Adrenal gland (tissue), 12 donors: ENCODE measurements around the gene DOCK1. TPM values are rescaled to one million over a fixed set of nuclear protein-coding genes. Genes with fewer than 3 reads are reported as not detected.

Experiments
- DNase-seq, 7 donors: peaks; one replicate each; pipeline ENCODE4 v3.0.0-alpha.2; 2019 to 2020
- H3K27ac ChIP-seq, 5 donors: fragments of 200-600 bp; sonication (generic) in 4 of 5; 1 replicate in 3 of 5; 2 replicates in 2 of 5; pipeline versions ENCODE4 v1.5.1 to v1.8.0; 2016 to 2020; ENCODE audit warnings: mild to moderate bottlenecking in 1 of 5
- H3K27me3 ChIP-seq: fragments of 200-600 bp; 2 replicates; pipeline ENCODE4 v1.8.0; 2021
- H3K36me3 ChIP-seq, 2 donors: fragments of 200-600 bp; replicated peaks in 1 of 2; 1 replicate in 1 of 2; 2 replicates in 1 of 2; pipeline versions ENCODE4 v1.5.1 to v1.8.0; 2018 to 2022
- H3K4me1 ChIP-seq, 2 donors: fragments of 200-600 bp; replicated peaks in 1 of 2; 1 replicate in 1 of 2; 2 replicates in 1 of 2; pipeline versions ENCODE4 v1.5.1 to v1.8.0; 2018 to 2021
- H3K4me3 ChIP-seq, 4 donors: fragments of 200-600 bp; sonication (generic) in 3 of 4; one replicate each; pipeline ENCODE4 v1.5.1; 2016 to 2018
- H3K9me3 ChIP-seq, 3 donors: fragments of 200-600 bp; sonication (generic) in 1 of 3; replicated peaks in 1 of 3; 1 replicate in 2 of 3; 2 replicates in 1 of 3; pipeline versions ENCODE4 v1.5.1 to v1.8.0; 2016 to 2021
- CTCF ChIP-seq, 6 experiments: fragments of 450-650 bp in 4 of 6; fragments of 200-600 bp in 2 of 6; sonication (generic) in 1 of 6; IDR thresholded peaks; 1 replicate in 5 of 6; 2 replicates in 1 of 6; pipeline versions ENCODE4 v1.5.1 to v1.8.0; 2016 to 2021; ENCODE audit warnings: antibody characterized with exemption in 6 of 6, mild to moderate bottlenecking in 2 of 6, moderate library complexity in 1 of 6
- POLR2A ChIP-seq, 2 donors: fragments of 450-650 bp; IDR thresholded peaks; one replicate each; pipeline ENCODE4 v1.6.1; 2017; ENCODE audit warnings: antibody characterized with exemption in 2 of 2, mild to moderate bottlenecking in 2 of 2, moderate library complexity in 1 of 2
- WGBS, 4 donors: extraction: QIAGEN DNeasy Blood & Tissue Kit in 2 of 4; methylation state at CpG; one replicate each; pipeline versions ENCODE4 v1.1.5 to v1.1.7; 2013 to 2017; 5-methylcytosine and 5-hydroxymethylcytosine counted together
- intact Hi-C, 2 donors: fragments of 100-400 bp; cut with DNase I; formaldehyde crosslinking; loops; one replicate each; pipeline versions ENCODE4 v1.14.1 to v1.15.0; 2022 to 2023
- polyA plus RNA-seq, 3 donors: library from polyadenylated mRNA; stranded (reverse); fragments of 200-250 nt in 2 of 3; fragments of 350-450 nt in 1 of 3; fragmentation: Illumina TruSeq in 1 of 3; extraction: RNeasy Lipid Tissue Mini Kit (QIAGEN cat#74804) in 1 of 3; gene quantifications; one replicate each; pipeline ENCODE4 v1.2.3, GENCODE V29; 2013 to 2014
- total RNA-seq, 9 donors: library from RNA; depleted of rRNA in 4 of 9; stranded (reverse); fragments of >200 nt in 4 of 9; fragments of 120-200 nt in 1 of 9; fragmentation: NEBNext Ultra II Directional in 1 of 9; extraction: Animal tissue kit (Norgen Biotek cat#: 25700) in 1 of 9; gene quantifications; one replicate each; pipeline versions ENCODE4 v1.1.0 to v1.2.4, GENCODE V29; 2013 to 2023
- donor health status: healthy with polysubstance abuse.
- donor health status: Bipolar disorder and iron deficiency.
- donor health status: DM: yes; HTN: yes; CAD: no.
- donor health status: DM: no; HTN: no; CAD: no.
- donor health status: DM: no; HTN: no; CAD: no.
- donor health status: DM: yes; HTN: yes; CAD: no.

Gene DOCK1
- total and polyA plus RNA-seq, 12 donors, result 8.1 to 30.4 (median 21.6) TPM

GRCh38 chr10:127218658-127219057 lies 313.4 kb downstream of the DOCK1 start:
- H3K4me1 ChIP-seq, result no peaks in the 10 kb centered on the region
- TF ChIP-seq POLR2A (IDR thresholded peaks at IDR 0.05), result no peak
- no peak for TF ChIP-seq CTCF (IDR thresholded peaks at IDR 0.05)
- H3K27ac ChIP-seq, result no peak overlapping the region
- H3K27me3 ChIP-seq, result no peaks in the 10 kb centered on the region
- H3K4me3 ChIP-seq, result no peak overlapping the region
- no peak for DNase-seq
- 86 to 92% (median 92%) methylated on average over 3 of the region's 3 CpGs for WGBS, 4 donors
- H3K36me3 ChIP-seq, result no peaks in the 10 kb centered on the region
- H3K9me3 ChIP-seq, result no peaks in the 10 kb centered on the region
- intact Hi-C loops, result no loop called here

GRCh38 chr10:127221281-127221680 lies 316.1 kb downstream of the DOCK1 start:
- TF ChIP-seq CTCF (IDR thresholded peaks at IDR 0.05), result no peak
- no peak for TF ChIP-seq POLR2A (IDR thresholded peaks at IDR 0.05)
- intact Hi-C loops, result no loop called here
- WGBS, 4 donors, result 60 to 81% (median 67%) methylated on average over 3 of the region's 3 CpGs
- Histone ChIP-seq H3K4me1 (no peaks in the 10 kb centered on the region), H3K27ac (no peak overlapping the region), H3K36me3 (no peaks in the 10 kb centered on the region), H3K27me3 (no peaks in the 10 kb centered on the region), H3K4me3 (no peak overlapping the region), H3K9me3 (no peaks in the 10 kb centered on the region)
- no peak for DNase-seq

- Histone ChIP-seq H3K27ac (no peak overlapping the region), H3K36me3 (no peaks in the 10 kb centered on the region), H3K9me3 (no peaks in the 10 kb centered on the region), H3K4me1 (no peaks in the 10 kb centered on the region), H3K27me3 (no peaks in the 10 kb centered on the region), H3K4me3 (no peak overlapping the region)
- 92 to 97% (median 97%) methylated on average over 10 of the region's 10 CpGs for WGBS, 4 donors
- intact Hi-C loops, result no loop called here
- DNase-seq, result no peak
- TF ChIP-seq POLR2A (IDR thresholded peaks at IDR 0.05) (no peak), CTCF (IDR thresholded peaks at IDR 0.05) (no peak)
Observed at GRCh38 chr10:127227027-127227426, 321.8 kb downstream of the DOCK1 start.

- DNase-seq, result no peak
- H3K4me1 ChIP-seq, result no peaks in the 10 kb centered on the region
- 85 to 100% (median 92%) methylated on average over 1 of the region's 1 CpG for WGBS, 4 donors
- no peak overlapping the region for H3K4me3 ChIP-seq
- TF ChIP-seq CTCF (IDR thresholded peaks at IDR 0.05), result no peak
- no peak for TF ChIP-seq POLR2A (IDR thresholded peaks at IDR 0.05)
- intact Hi-C loops, result no loop called here
- H3K27me3 ChIP-seq, result no peaks in the 10 kb centered on the region
- no peaks in the 10 kb centered on the region for H3K36me3 ChIP-seq
- no peaks in the 10 kb centered on the region for H3K9me3 ChIP-seq
- no peak overlapping the region for H3K27ac ChIP-seq
Observed at GRCh38 chr10:127227663-127228062, 322.4 kb downstream of the DOCK1 start.
